Parathyroid adenoma (tissue), 2 donors: ENCODE data around the gene PRR20G.

Source experiments
- H2AFZ ChIP-seq: fragments of 300-600 bp; sonication (generic); one replicate; pipeline ENCODE4 v1.7.0; 2017; ENCODE audit warnings: antibody characterized with exemption, mild to moderate bottlenecking
- H3K27ac ChIP-seq: fragments of 300-600 bp; sonication (generic); one replicate; pipeline ENCODE4 v1.7.0; 2017
- H3K27me3 ChIP-seq: fragments of 300-600 bp; sonication (generic); one replicate; pipeline ENCODE4 v1.7.0; 2017; ENCODE audit warnings: low read length; ENCODE audit not compliant: control insufficient read depth, insufficient read depth
- H3K36me3 ChIP-seq: fragments of 300-600 bp; sonication (generic); one replicate; pipeline ENCODE4 v1.7.0; 2017; ENCODE audit warnings: low read length; ENCODE audit not compliant: control insufficient read depth, insufficient read depth
- H3K4me1 ChIP-seq: fragments of 300-600 bp; sonication (generic); one replicate; pipeline ENCODE4 v1.7.0; 2017; ENCODE audit warnings: control low read depth
- H3K4me2 ChIP-seq: fragments of 300-600 bp; sonication (generic); one replicate; pipeline ENCODE4 v1.7.0; 2017; ENCODE audit warnings: low read length
- H3K4me3 ChIP-seq: fragments of 300-600 bp; sonication (generic); one replicate; pipeline ENCODE4 v1.7.0; 2017; ENCODE audit warnings: low read depth, low read length
- H3K79me2 ChIP-seq: fragments of 300-600 bp; sonication (generic); one replicate; pipeline ENCODE4 v1.7.0; 2017; ENCODE audit warnings: control low read depth
- H3K9ac ChIP-seq: fragments of 300-600 bp; sonication (generic); one replicate; pipeline ENCODE4 v1.7.0; 2017; ENCODE audit warnings: mild to moderate bottlenecking
- H3K9me3 ChIP-seq: fragments of 300-600 bp; sonication (generic); one replicate; pipeline ENCODE4 v1.7.0; 2017; ENCODE audit warnings: low read length; ENCODE audit not compliant: control insufficient read depth
- CTCF ChIP-seq: fragments of 300-600 bp; sonication (generic); IDR thresholded peaks from one replicate; pipeline ENCODE4 v1.7.0; 2017; ENCODE audit warnings: antibody characterized with exemption, mild to moderate bottlenecking
- donor health status: primary hyperparathyroidism.

Gene PRR20G

GRCh38 chr3:127289706-127290575 is 2.1 kb upstream of the PRR20G start:
- H3K9me3 ChIP-seq, result no peaks in the 10 kb centered on the region
- H2AFZ ChIP-seq, result no peak overlapping the region
- no peak overlapping the region for H3K27ac ChIP-seq
- no peak overlapping the region for H3K9ac ChIP-seq
- no peaks in the 10 kb centered on the region for H3K4me1 ChIP-seq
- no peaks in the 10 kb centered on the region for H3K79me2 ChIP-seq
- TF ChIP-seq CTCF, result no peak
- H3K4me3 ChIP-seq, result no peak overlapping the region
- H3K4me2 ChIP-seq, result no peak overlapping the region
- no peaks in the 10 kb centered on the region for H3K36me3 ChIP-seq
- no peaks in the 10 kb centered on the region for H3K27me3 ChIP-seq

DNA sequence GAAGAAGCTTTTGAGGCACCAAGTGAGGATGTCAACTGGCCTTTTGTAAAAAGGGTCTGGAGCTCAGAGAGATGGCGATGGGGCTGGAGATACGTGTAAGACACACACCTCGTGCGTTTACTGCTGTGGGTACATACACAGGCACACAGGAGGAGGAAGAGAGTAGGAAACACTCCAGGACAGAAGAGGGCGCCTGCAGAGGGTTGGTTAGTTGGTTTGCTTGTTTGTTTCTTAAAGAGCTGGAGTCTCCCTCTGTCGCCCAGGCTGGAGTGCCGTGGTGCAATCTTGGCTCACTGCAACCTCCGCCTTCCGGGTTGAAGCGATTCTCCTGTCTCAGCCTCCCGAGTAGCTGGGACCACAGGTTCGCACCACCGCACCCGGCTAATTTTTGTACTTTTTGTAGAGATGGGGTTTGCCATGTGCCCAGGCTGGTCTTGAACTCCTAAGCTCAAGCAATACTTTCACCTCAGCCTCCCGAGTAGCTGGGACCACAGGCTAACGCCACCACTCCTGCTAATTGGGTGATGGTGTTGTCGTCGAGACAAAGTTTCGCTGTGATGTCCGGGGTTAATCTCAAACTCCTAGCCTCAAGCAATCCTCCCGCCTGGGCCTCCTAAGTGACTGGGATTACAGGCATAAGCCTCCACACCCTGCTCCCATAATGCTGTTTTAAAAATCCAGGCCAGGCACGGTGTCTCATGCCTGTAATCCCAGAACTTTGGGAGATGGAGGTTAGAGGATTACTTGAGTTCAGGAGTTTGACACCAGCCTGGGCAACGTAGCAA is 1.3 kb upstream of the PRR20G start:
- Histone ChIP-seq H3K27ac (no peak overlapping the region), H3K27me3 (no peaks in the 10 kb centered on the region), H3K9ac (no peak overlapping the region), H3K36me3 (no peaks in the 10 kb centered on the region), H3K4me2 (no peak overlapping the region), H3K9me3 (no peaks in the 10 kb centered on the region), H3K79me2 (no peaks in the 10 kb centered on the region), H3K4me1 (no peaks in the 10 kb centered on the region), H2AFZ (no peak overlapping the region), H3K4me3 (no peak overlapping the region)
- TF ChIP-seq CTCF, result no peak

- Histone ChIP-seq H3K4me2 (no peak overlapping the region), H2AFZ (no peak overlapping the region), H3K36me3 (no peaks in the 10 kb centered on the region), H3K79me2 (no peaks in the 10 kb centered on the region), H3K4me1 (no peaks in the 10 kb centered on the region), H3K4me3 (no peak overlapping the region), H3K9ac (no peak overlapping the region), H3K9me3 (no peaks in the 10 kb centered on the region), H3K27me3 (no peaks in the 10 kb centered on the region), H3K27ac (no peak overlapping the region)
- TF ChIP-seq CTCF, result no peak
Observed at GRCh38 chr3:127288343-127288742, 497 bp upstream of the PRR20G start.

DNA sequence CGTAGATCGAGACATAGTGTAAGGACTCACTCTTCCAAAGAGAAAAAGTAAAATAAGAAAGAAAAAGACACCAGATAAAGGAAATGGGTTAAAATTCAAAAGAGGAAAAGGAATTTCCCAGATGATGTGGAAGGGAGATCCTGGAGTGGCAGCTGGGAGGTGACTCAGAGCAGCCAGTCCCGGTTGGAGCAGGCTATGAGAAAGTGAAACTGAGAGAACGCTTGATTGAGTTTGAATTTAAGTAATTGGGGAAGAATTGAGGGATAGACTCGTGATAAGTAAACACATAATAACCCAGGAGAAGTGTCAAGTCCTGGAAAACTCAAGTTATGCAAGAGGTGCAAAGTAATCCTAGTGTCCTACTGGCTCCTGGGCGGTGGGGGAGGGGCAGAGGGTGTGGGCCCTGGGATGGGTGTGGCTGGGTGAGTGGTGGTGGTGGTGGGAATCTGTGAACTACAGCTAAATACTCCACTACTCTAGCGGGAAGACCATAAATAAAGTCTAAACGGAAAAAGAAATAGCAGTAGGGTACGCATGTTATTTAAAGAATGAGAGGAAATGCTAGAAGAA is 1.2 kb downstream of the PRR20G start:
- no peak overlapping the region for H2AFZ ChIP-seq
- no peak overlapping the region for H3K9ac ChIP-seq
- no peak for TF ChIP-seq CTCF
- H3K4me3 ChIP-seq, result no peak overlapping the region
- H3K27me3 ChIP-seq, result no peaks in the 10 kb centered on the region
- no peak overlapping the region for H3K27ac ChIP-seq
- no peaks in the 10 kb centered on the region for H3K79me2 ChIP-seq
- no peaks in the 10 kb centered on the region for H3K36me3 ChIP-seq
- H3K4me1 ChIP-seq, result no peaks in the 10 kb centered on the region
- H3K9me3 ChIP-seq, result no peaks in the 10 kb centered on the region
- no peak overlapping the region for H3K4me2 ChIP-seq
